ENCODE data around the gene BEND2. TPM values are rescaled to one million over a fixed set of nuclear protein-coding genes. Genes with fewer than 3 reads are reported as not detected.

BEND2 gene
- polyA plus RNA-seq, 1 of the 3 experiments (the other 2 are of a cell fraction), result not detected

DNA sequence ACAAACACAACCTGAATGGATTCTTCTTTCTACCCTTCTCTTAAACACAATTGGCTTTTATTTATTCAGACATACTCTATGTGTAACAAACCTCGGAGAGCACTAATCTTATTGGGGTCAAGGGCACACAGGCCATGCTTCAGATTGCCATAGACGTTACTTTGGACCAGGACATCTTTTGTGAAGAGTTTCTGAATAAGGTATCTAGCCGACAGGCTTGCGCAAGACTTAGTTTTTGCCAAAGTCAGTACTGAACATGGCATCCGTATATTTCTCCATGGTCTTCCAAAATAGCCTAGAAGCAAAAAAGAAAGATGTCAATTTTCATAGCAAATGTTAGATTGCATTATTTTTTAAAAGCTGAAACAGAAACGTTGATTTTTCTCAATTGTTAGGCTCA is 49.8 kb downstream of the BEND2 start:
- H3K9me2 ChIP-seq, result no peaks in the 10 kb centered on the region
- H2AFZ ChIP-seq (ENCODE audit: low read depth), result no peak overlapping the region
- ChIA-PET POLR2A (no interaction called here), CTCF (no interaction called here)
- H3K27me3 ChIP-seq (ENCODE audit: insufficient read depth), result peaks cover 7% of the 10 kb centered on the region; the same call in 1 of the 2 replicates
- 25% methylated on average over 6 of the region's 6 CpGs for WGBS (ENCODE audit: low lambda C conversion rate)
- H3K9me3 ChIP-seq, result no peaks in the 10 kb centered on the region
- H4K20me1 ChIP-seq (ENCODE audit: insufficient read depth), result no peaks in the 10 kb centered on the region
- no peaks in the 10 kb centered on the region for H3K79me2 ChIP-seq (ENCODE audit: insufficient read depth)
- no peak for DNase-seq
- no peak overlapping the region for H3K4me3 ChIP-seq (ENCODE audit: low read depth in 2 of 2, low read length in 1 of 2)
- TF ChIP-seq, protein P1, sequence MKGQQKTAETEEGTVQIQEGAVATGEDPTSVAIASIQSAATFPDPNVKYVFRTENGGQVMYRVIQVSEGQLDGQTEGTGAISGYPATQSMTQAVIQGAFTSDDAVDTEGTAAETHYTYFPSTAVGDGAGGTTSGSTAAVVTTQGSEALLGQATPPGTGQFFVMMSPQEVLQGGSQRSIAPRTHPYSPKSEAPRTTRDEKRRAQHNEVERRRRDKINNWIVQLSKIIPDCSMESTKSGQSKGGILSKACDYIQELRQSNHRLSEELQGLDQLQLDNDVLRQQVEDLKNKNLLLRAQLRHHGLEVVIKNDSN (IDR thresholded peaks at IDR 0.05; ENCODE audit: borderline replicate concordance, low read depth), result no peak
- TF ChIP-seq TAF1 (IDR thresholded peaks at IDR 0.05; ENCODE audit: borderline replicate concordance, low read depth, low read length), result no peak
- no peak for TF ChIP-seq FOSL2 (IDR thresholded peaks at IDR 0.05; ENCODE audit: borderline replicate concordance, low read depth)
- H3F3A ChIP-seq (replicated peaks; ENCODE audit: insufficient read depth), result no peaks in the 10 kb centered on the region
- H3K4me2 ChIP-seq, result no peak overlapping the region
- no peak overlapping the region for H3K9ac ChIP-seq
- H3K27ac ChIP-seq (ENCODE audit: low read depth in 2 of 2, low read length in 1 of 2), result no peak overlapping the region
- no peaks in the 10 kb centered on the region for H3K36me3 ChIP-seq (replicated peaks in 1 of 2; ENCODE audit: control insufficient read depth in 1 of 2, insufficient read depth in 2 of 2, low read length in 1 of 2)
- H3K4me1 ChIP-seq (ENCODE audit: control insufficient read depth in 1 of 2, insufficient read depth in 2 of 2, low read depth in 1 of 2, low read length in 1 of 2), result no peaks in the 10 kb centered on the region

DNA sequence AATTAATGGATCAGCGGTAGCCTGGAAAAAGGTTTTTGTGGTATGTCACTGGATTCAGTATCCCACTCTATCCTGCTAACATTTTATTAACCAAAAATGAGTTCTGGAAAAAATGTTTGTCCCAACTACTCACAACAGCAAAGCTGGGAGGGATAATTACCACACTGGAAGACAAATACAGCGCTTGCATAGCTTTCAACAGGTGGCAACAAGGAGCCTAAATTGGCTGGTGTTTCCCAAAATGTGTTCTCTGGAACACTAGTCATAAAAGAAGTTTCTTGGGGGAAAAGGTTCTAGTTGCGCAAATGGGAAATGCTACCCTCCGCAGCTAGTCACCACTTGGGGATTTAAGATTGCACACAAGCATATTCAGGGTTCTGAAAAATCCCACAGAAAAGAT is 54.6 kb downstream of the BEND2 start:
- no peaks in the 10 kb centered on the region for H3K4me1 ChIP-seq (ENCODE audit: control insufficient read depth in 1 of 2, insufficient read depth in 2 of 2, low read depth in 1 of 2, low read length in 1 of 2)
- ChIA-PET CTCF (no interaction called here), POLR2A (no interaction called here)
- H3F3A ChIP-seq (replicated peaks; ENCODE audit: insufficient read depth), result no peaks in the 10 kb centered on the region
- no peak overlapping the region for H3K4me3 ChIP-seq (ENCODE audit: low read depth in 2 of 2, low read length in 1 of 2)
- H3K79me2 ChIP-seq (ENCODE audit: insufficient read depth), result no peaks in the 10 kb centered on the region
- H3K9ac ChIP-seq, result no peak overlapping the region
- H2AFZ ChIP-seq (ENCODE audit: low read depth), result no peak overlapping the region
- no peaks in the 10 kb centered on the region for H3K9me2 ChIP-seq
- H3K9me3 ChIP-seq, result no peaks in the 10 kb centered on the region
- H3K36me3 ChIP-seq (replicated peaks in 1 of 2; ENCODE audit: control insufficient read depth in 1 of 2, insufficient read depth in 2 of 2, low read length in 1 of 2), result no peaks in the 10 kb centered on the region
- H3K4me2 ChIP-seq, result no peak overlapping the region
- TF ChIP-seq FOSL2 (IDR thresholded peaks at IDR 0.05; ENCODE audit: borderline replicate concordance, low read depth), result no peak
- no peak for TF ChIP-seq FOXM1 (IDR thresholded peaks at IDR 0.05; ENCODE audit: low read depth)
- no peak for TF ChIP-seq TAF1 (IDR thresholded peaks at IDR 0.05; ENCODE audit: borderline replicate concordance, low read depth, low read length)
- WGBS (ENCODE audit: low lambda C conversion rate), result 49% methylated on average over 4 of the region's 4 CpGs
- peaks cover 7% of the 10 kb centered on the region; the same call in 1 of the 2 replicates for H3K27me3 ChIP-seq (ENCODE audit: insufficient read depth)
- DNase-seq, result no peak
- no peak overlapping the region for H3K27ac ChIP-seq (ENCODE audit: low read depth in 2 of 2, low read length in 1 of 2)
- H4K20me1 ChIP-seq (ENCODE audit: insufficient read depth), result no peaks in the 10 kb centered on the region

DNA sequence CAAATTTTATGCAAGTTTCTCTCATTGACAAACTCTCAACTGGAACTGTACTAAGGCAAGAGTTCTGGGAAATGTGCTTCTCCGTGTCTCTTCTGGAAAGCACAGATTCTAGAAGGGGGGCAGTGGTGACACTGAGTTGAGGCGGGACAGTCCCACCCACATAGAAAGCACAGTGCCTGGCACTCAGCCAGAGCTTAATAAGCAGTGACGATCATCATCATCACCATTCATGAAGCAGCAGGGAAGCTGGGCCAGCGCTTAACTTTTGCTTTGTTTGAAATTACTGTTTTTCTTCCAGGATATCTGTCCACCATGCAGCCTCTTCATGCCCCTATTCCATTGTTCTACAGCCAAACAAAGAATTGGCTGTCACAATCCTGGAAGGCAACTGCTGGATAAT is 60.3 kb downstream of the BEND2 start:
- Histone ChIP-seq H2AFZ (ENCODE audit: low read depth) (no peak overlapping the region), H3K9me3 (no peaks in the 10 kb centered on the region), H3K4me1 (ENCODE audit: control insufficient read depth in 1 of 2, insufficient read depth in 2 of 2, low read depth in 1 of 2, low read length in 1 of 2) (no peaks in the 10 kb centered on the region), H3F3A (replicated peaks; ENCODE audit: insufficient read depth) (no peaks in the 10 kb centered on the region), H3K9ac (no peak overlapping the region), H3K4me2 (no peak overlapping the region), H3K9me2 (no peaks in the 10 kb centered on the region), H3K36me3 (replicated peaks in 1 of 2; ENCODE audit: control insufficient read depth in 1 of 2, insufficient read depth in 2 of 2, low read length in 1 of 2) (no peaks in the 10 kb centered on the region), H3K27ac (ENCODE audit: low read depth in 2 of 2, low read length in 1 of 2) (no peak overlapping the region), H3K4me3 (ENCODE audit: low read depth in 2 of 2, low read length in 1 of 2) (no peak overlapping the region), H4K20me1 (ENCODE audit: insufficient read depth) (no peaks in the 10 kb centered on the region), H3K27me3 (ENCODE audit: insufficient read depth) (no peaks in the 10 kb centered on the region), H3K79me2 (ENCODE audit: insufficient read depth) (no peaks in the 10 kb centered on the region)
- 28% methylated on average over 4 of the region's 4 CpGs for WGBS (ENCODE audit: low lambda C conversion rate)
- TF ChIP-seq NFIC (IDR thresholded peaks at IDR 0.05; ENCODE audit: borderline replicate concordance) (no peak), EP300 (IDR thresholded peaks at IDR 0.05; ENCODE audit: borderline replicate concordance in 1 of 2, low read depth in 1 of 2, low read length in 1 of 2) (no peak), JUND (IDR thresholded peaks at IDR 0.05) (no peak), SMC3 (IDR thresholded peaks at IDR 0.05; ENCODE audit: low read depth, low read length) (no peak), MEF2A (IDR thresholded peaks at IDR 0.05; ENCODE audit: borderline replicate concordance, low read depth) (no peak), RAD21 (IDR thresholded peaks at IDR 0.05; ENCODE audit: low read length) (no peak), FOXM1 (IDR thresholded peaks at IDR 0.05; ENCODE audit: low read depth) (no peak)
- TF ChIP-seq, protein P2, sequence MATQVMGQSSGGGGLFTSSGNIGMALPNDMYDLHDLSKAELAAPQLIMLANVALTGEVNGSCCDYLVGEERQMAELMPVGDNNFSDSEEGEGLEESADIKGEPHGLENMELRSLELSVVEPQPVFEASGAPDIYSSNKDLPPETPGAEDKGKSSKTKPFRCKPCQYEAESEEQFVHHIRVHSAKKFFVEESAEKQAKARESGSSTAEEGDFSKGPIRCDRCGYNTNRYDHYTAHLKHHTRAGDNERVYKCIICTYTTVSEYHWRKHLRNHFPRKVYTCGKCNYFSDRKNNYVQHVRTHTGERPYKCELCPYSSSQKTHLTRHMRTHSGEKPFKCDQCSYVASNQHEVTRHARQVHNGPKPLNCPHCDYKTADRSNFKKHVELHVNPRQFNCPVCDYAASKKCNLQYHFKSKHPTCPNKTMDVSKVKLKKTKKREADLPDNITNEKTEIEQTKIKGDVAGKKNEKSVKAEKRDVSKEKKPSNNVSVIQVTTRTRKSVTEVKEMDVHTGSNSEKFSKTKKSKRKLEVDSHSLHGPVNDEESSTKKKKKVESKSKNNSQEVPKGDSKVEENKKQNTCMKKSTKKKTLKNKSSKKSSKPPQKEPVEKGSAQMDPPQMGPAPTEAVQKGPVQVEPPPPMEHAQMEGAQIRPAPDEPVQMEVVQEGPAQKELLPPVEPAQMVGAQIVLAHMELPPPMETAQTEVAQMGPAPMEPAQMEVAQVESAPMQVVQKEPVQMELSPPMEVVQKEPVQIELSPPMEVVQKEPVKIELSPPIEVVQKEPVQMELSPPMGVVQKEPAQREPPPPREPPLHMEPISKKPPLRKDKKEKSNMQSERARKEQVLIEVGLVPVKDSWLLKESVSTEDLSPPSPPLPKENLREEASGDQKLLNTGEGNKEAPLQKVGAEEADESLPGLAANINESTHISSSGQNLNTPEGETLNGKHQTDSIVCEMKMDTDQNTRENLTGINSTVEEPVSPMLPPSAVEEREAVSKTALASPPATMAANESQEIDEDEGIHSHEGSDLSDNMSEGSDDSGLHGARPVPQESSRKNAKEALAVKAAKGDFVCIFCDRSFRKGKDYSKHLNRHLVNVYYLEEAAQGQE (IDR thresholded peaks at IDR 0.05; ENCODE audit: low read depth, low read length), result no peak
- TF ChIP-seq, protein P3, sequence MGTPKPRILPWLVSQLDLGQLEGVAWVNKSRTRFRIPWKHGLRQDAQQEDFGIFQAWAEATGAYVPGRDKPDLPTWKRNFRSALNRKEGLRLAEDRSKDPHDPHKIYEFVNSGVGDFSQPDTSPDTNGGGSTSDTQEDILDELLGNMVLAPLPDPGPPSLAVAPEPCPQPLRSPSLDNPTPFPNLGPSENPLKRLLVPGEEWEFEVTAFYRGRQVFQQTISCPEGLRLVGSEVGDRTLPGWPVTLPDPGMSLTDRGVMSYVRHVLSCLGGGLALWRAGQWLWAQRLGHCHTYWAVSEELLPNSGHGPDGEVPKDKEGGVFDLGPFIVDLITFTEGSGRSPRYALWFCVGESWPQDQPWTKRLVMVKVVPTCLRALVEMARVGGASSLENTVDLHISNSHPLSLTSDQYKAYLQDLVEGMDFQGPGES (IDR thresholded peaks at IDR 0.05; ENCODE audit: low read depth, low read length), result no peak
- TF ChIP-seq, protein P4, sequence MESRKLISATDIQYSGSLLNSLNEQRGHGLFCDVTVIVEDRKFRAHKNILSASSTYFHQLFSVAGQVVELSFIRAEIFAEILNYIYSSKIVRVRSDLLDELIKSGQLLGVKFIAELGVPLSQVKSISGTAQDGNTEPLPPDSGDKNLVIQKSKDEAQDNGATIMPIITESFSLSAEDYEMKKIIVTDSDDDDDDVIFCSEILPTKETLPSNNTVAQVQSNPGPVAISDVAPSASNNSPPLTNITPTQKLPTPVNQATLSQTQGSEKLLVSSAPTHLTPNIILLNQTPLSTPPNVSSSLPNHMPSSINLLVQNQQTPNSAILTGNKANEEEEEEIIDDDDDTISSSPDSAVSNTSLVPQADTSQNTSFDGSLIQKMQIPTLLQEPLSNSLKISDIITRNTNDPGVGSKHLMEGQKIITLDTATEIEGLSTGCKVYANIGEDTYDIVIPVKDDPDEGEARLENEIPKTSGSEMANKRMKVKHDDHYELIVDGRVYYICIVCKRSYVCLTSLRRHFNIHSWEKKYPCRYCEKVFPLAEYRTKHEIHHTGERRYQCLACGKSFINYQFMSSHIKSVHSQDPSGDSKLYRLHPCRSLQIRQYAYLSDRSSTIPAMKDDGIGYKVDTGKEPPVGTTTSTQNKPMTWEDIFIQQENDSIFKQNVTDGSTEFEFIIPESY (IDR thresholded peaks at IDR 0.05; ENCODE audit: borderline replicate concordance, low read depth), result no peak
- ChIA-PET POLR2A (no interaction called here), CTCF (interaction anchor here (0.8 kb wide), 1 partner anchor 23 kb away, joined by 3 read pairs; no protein-coding TSS in a partner anchor)
- DNase-seq, result no peak

Measured in SK-N-SH (cell line).